GM10847 (cell line): ENCODE results near the gene MAPK6.

Experiments used
- POLR2A ChIP-seq: IDR thresholded peaks from 2 replicates; pipeline ENCODE4 v1.6.1; 2011; ENCODE audit not compliant: insufficient read length; ENCODE audit errors: extremely low read depth

MAPK6 gene

GRCh38 chr15:52018693-52019393, at the start of gene MAPK6:
TSS of gene MAPK6 (plus strand) at chr15:52019219. CDS start at chr15:52046461, 27,242 bp downstream.
- TF ChIP-seq POLR2A, result peak; percentile 61

GRCh38 chr15:51969728-51970127, 49.3 kb upstream of the MAPK6 start:
- TF ChIP-seq POLR2A, result no peak

- TF ChIP-seq POLR2A, result no peak
These were observed 48.7 kb upstream of the MAPK6 start for GRCh38 chr15:51970132-51970817.

- no peak for TF ChIP-seq POLR2A
These were observed 48.0 kb upstream of the MAPK6 start for GRCh38 chr15:51971032-51971374.

- peak; percentile 90 for TF ChIP-seq POLR2A
These were observed 47.5 kb upstream of the MAPK6 start, which contains the start of gene LEO1 for GRCh38 chr15:51971375-51972133. TSS of gene LEO1 (minus strand) at chr15:51971778. CDS start at chr15:51971745, 33 bp downstream.

- TF ChIP-seq POLR2A, result no peak
These were observed 45.8 kb upstream of the MAPK6 start for GRCh38 chr15:51973220-51973619.

GRCh38 chr15:51973775-51974174, 45.2 kb upstream of the MAPK6 start:
- TF ChIP-seq POLR2A, result no peak

- TF ChIP-seq POLR2A, result no peak
These were observed 36.8 kb upstream of the MAPK6 start for GRCh38 chr15:51982013-51982769.

- no peak for TF ChIP-seq POLR2A
These were observed 36.3 kb upstream of the MAPK6 start for GRCh38 chr15:51982770-51983103.

- no peak for TF ChIP-seq POLR2A
These were observed 27.9 kb upstream of the MAPK6 start for GRCh38 chr15:51991141-51991540.

GRCh38 chr15:51992953-51993352, 26.1 kb upstream of the MAPK6 start:
- TF ChIP-seq POLR2A, result no peak

- TF ChIP-seq POLR2A, result no peak
These were observed 16.7 kb upstream of the MAPK6 start for GRCh38 chr15:52002351-52002750.

- TF ChIP-seq POLR2A, result no peak
These were observed 15.3 kb upstream of the MAPK6 start for GRCh38 chr15:52003710-52004109.

GRCh38 chr15:52004806-52005205, 14.2 kb upstream of the MAPK6 start:
- TF ChIP-seq POLR2A, result no peak

GRCh38 chr15:52005748-52006701, 13.0 kb upstream of the MAPK6 start:
- TF ChIP-seq POLR2A, result no peak
